PFSK-1 (cell line): ENCODE data around the gene SEMA6D.

Experiments used
- POLR2AphosphoS5 ChIP-seq: IDR thresholded peaks from 2 replicates; pipeline ENCODE4 v1.6.1; 2012; ENCODE audit warnings: low read depth, mild to moderate bottlenecking, control low read depth, low read length, moderate library complexity
- TF ChIP-seq, protein P1 (sequence below), 2 experiments: IDR thresholded peaks; 2 replicates each; pipeline versions ENCODE4 v1.6.1 to v1.8.0; 2011 to 2012; ENCODE audit warnings: low read depth in 2 of 2, low read length in 2 of 2, control low read depth in 1 of 2, inconsistent platforms in 1 of 2, mild to moderate bottlenecking in 1 of 2, moderate library complexity in 1 of 2; ENCODE audit not compliant: insufficient read depth in 1 of 2

DNA sequence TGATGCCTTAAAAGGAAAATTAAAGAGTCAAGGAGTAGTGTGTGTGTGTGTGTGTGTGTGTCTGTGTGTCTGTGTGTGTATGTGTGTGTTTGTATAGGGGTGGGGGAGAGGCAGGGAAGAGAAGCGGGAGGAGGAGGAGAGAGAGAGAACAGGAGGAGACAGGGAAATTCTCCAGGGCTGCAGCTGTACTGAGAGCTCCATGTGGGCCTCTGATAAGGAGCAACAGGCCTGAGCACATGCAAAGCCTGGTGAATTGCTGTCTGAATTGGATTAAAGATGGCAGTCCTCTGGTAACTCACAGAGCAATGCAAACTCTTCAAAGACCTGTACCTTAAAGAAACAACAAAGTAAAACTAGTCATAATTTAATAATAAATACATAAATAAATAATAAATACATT lies 70.6 kb downstream of the SEMA6D start:
- no peak for TF ChIP-seq POLR2AphosphoS5
- TF ChIP-seq, protein P1, sequence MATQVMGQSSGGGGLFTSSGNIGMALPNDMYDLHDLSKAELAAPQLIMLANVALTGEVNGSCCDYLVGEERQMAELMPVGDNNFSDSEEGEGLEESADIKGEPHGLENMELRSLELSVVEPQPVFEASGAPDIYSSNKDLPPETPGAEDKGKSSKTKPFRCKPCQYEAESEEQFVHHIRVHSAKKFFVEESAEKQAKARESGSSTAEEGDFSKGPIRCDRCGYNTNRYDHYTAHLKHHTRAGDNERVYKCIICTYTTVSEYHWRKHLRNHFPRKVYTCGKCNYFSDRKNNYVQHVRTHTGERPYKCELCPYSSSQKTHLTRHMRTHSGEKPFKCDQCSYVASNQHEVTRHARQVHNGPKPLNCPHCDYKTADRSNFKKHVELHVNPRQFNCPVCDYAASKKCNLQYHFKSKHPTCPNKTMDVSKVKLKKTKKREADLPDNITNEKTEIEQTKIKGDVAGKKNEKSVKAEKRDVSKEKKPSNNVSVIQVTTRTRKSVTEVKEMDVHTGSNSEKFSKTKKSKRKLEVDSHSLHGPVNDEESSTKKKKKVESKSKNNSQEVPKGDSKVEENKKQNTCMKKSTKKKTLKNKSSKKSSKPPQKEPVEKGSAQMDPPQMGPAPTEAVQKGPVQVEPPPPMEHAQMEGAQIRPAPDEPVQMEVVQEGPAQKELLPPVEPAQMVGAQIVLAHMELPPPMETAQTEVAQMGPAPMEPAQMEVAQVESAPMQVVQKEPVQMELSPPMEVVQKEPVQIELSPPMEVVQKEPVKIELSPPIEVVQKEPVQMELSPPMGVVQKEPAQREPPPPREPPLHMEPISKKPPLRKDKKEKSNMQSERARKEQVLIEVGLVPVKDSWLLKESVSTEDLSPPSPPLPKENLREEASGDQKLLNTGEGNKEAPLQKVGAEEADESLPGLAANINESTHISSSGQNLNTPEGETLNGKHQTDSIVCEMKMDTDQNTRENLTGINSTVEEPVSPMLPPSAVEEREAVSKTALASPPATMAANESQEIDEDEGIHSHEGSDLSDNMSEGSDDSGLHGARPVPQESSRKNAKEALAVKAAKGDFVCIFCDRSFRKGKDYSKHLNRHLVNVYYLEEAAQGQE (IDR thresholded peaks at IDR 0.05; ENCODE audit: insufficient read depth in 1 of 2, low read depth in 2 of 2, low read length in 2 of 2) = no peak
